HG03196 (cell line): ENCODE measurements around the gene POTEF.
"Not testable (repeated sequence)": the region's sequence is repeated elsewhere in the genome, so short reads cannot be mapped to it uniquely, and the experiment has no call there.

Source experiments
- ATAC-seq: cut with Tn5 transposase; IDR thresholded peaks from one replicate; pipeline ENCODE4 v1.9.1; 2021; ENCODE audit not compliant: unreplicated experiment

POTEF gene

GRCh38 chr2:130153721-130154422, 24.9 kb upstream of the POTEF start:
- not testable (repeated sequence) for ATAC-seq

- no peak for ATAC-seq
These were observed 24.0 kb upstream of the POTEF start for GRCh38 chr2:130152816-130153595.

GRCh38 chr2:130152136-130152815, 23.3 kb upstream of the POTEF start:
- not testable (repeated sequence) for ATAC-seq

DNA sequence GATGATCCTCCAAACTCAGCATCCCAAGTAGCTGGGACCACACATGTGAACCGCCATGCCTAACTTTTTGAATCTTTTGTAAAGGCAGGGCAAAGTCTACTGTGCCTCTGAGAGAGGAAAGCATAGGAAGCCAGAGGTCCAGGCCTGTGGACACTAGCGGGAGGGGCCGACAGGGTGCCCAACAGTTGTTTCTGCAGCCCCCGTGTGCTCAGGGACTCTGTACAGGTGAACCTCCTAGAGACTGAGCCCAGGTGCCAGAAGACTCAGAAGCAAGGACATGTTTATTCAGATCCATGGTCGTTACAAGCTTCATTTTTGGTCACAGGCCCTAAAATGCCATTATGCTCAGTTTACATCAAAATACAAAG, 22.1 kb upstream of the POTEF start:
- ATAC-seq, result not testable (repeated sequence)

DNA sequence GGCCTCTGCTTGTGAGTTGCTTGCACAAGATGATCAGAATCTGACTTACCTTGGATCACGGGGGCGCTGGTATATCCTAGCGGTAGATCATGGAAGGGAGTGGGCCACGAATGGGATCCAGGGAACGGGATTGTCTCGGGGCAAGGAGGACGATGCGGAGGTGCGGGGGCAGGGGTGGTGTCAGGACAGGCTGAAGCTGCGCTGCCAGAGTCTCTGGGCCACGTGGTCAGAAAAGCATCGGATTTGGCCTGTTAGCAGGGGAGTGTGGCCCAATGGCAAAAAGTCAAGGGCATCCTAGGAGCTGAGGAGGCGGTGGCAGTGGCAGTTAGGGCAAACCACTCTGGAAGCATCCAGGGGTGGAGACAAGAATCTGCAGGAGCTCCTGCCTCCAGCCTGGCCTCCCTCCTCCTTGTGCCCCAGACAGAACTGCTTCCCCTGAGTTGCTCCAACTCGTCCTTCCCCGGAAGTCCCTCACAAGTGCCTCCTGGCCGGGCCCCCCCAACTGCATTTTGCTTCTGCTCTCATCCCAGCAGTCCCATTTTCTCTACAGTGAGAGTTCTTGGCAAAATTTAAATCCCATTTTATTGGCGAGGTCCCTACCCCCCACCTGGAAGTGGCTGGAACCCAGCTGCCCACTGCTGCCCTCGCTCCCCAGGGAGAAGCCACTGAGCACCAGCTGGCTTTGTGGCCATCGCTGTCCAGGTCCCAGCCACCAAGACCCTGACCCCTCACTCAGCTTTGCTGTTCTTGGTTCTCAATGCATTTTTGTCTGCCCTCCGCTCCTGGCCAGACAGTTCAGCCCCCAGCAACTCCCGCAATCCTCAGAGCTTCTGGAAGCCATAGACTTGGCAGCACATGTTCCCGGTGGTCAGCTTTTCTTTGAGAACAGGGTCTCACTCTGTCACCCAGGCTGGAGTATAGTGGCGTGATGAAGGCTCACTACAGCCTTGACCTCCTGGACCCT, 21.4 kb upstream of the POTEF start:
- no peak for ATAC-seq

- not testable (repeated sequence) for ATAC-seq
These were observed 19.5 kb upstream of the POTEF start for GRCh38 chr2:130148515-130148914.

DNA sequence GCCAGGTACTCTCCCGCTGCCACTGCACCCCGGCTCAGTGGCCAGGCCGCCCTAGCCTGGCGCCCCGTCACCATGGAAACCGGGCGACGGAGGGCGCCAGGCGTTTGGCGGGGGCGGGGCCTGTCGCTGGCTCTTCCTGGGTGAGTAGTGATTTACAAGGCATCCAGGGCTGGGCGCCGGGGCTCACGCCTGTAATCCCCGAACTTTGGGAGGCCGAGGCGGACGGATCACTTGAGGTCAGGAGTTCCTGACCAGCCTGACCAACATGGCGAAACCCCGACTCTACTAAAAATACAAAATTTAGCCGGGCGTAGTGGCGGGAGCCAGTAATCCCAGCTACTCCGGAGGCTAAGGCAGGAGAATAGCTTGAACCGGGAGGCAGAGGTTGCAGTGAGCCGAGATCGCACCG, 16.0 kb upstream of the POTEF start, which contains the start of gene CCDC74B:
Gene CCDC74B, minus strand, starts transcription at position 107 of the 409 bp plus-strand sequence. CDS start 116 bp downstream, outside the sequence.
- peak; percentile 92 for ATAC-seq

- ATAC-seq, result not testable (repeated sequence)
These were observed 14.4 kb upstream of the POTEF start for GRCh38 chr2:130143266-130144039.

DNA sequence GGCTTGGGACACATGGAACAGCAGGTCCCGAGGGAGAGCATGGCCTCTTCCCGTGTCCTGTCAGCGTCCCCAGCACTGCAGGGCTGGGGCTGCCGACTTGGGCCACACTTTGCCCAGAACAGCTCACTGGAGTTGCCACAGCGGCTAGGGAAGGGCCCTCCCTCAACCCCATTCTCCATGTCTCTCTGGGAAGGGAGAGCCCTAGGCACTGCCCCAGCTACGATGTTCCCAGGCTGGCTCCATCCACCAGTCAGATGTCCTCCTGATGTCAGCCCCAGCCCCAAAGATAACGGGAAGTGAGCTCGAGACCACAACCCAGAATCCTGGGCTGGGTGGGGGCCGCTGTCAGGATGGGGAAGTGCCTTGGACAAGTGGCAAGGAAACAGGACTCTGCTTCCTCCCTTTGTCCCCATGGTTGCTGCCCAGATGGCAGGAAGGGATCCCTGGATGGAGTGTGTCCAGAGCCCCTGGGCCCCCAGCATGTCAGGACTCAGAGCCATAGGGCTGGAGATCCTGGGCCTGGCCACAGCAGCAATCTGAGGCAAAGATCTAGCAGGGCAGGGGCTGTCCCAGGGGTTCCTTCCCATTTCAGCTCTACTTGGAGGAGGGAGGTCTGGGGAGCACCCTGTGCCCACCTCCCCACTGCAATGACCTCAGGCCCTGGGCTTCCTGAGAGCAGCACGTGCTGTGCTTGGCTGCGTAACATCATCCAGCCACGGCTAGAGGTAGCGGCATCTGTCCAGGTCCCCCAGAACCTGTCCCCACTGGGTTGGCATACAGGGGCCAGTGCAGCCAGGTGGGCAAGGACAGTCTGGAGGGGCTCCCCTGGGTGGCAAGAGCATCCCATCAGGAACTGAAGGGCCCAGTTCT, 13.6 kb upstream of the POTEF start:
- not testable (repeated sequence) for ATAC-seq

DNA sequence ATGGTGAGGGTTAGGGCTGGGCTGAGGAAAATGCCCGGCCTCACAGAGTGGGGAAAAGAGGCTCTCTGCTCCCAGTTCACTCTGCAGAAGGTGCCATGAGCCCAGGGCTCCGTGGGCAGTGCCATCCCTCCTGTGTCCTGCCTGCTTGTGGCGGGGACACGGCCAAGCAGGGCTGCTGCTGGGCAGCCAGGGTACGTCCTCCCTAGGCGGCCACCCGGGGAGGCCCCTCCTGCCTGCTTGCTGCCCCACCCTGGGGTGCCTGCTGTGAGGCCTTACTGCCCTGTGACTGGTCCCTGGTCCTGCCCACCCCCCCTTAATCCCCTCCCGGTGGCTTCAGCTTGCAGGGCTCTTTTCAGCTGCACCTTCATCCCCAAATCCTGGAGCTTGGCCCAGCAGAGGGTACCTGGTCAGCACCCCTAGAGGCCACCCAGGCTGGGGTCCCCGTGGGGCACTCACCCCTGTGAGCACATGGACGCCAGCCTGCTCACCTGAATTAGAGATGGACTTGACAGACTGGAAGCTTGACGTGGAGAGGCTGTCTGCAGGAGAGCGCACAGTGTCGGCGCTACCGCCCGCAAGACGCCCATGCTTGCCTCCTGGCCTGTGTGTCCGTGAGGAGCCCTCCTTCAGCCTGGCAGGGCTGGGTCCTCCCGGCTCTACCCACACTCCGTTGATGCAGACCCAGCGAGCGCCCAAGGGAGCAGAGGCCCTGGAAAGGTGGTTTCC, 12.8 kb upstream of the POTEF start:
- not testable (repeated sequence) for ATAC-seq

- ATAC-seq, result not testable (repeated sequence)
These were observed 12.0 kb upstream of the POTEF start for GRCh38 chr2:130141002-130141401.

- ATAC-seq, result not testable (repeated sequence)
These were observed 11.5 kb upstream of the POTEF start for GRCh38 chr2:130140516-130140915.

DNA sequence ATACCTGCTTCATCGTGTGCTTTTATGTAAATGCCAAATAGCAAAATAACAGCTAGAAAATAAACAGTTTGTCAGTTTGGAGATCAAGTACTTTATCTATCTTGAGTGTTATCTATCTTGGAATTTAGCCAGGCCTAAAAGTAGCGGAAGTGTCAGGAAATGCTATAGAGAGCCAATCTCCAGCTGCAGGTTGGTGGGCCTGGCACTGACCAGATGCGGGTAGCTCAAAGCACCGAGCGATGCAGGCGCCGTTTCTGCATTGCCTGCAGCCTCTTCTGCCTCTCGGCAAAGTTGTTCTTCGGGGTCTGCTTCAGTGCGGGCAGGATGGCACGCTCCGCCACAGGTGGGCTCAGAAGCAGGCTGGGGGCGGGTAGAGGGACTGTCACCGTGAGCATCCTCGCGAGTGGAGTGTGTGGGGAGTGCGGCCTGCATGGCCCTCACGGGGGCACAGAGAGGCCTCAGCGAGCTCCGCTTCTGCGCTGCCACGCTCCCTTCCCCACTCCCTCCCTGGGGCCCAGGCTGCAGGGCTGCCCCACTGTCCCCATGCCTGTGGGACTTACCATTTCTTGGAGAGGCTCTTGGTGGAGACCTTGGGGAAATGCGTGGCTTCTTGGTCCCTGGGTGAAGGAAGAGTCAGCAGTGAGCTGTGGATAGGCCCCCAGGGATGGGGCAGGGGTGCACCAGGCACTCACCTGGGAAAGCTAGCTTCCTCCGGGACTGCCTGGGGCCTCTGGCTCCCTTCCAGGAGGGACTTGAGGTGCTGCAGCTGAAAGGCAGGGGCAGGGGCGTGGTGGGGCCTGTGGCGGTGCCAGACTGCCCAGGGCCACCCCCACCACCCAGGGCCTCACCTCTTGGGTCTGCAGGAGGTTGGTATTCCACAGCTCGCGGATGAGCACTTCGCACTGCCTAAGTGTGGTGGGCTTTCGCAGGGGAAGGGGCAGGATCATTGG, 10.6 kb upstream of the POTEF start:
- not testable (repeated sequence) for ATAC-seq

DNA sequence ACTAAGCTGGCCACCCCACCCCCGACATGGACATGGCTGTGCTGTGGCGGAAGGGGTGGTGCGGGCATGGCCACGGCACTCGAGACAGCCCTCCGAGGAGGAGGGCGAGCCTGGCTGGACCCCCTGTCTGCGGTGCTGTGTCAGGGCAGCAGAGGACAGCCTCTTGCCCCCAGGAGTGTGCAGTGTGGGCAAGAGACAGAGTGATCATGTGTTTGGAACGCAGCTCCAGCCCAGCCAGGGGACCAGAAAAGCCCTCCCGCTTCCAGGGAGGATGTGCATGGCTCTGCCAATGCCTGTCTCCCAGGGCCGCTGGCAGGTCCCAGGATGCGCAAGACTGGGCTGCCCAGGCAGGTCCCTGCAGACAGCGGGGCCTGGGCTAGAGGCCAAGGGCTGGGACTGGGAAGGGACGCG, 9.8 kb upstream of the POTEF start:
- ATAC-seq, result not testable (repeated sequence)

GRCh38 chr2:130138326-130138725, 9.3 kb upstream of the POTEF start:
- ATAC-seq, result not testable (repeated sequence)

GRCh38 chr2:130137118-130137517, 8.1 kb upstream of the POTEF start:
- not testable (repeated sequence) for ATAC-seq

GRCh38 chr2:130136546-130136945, 7.5 kb upstream of the POTEF start:
- not testable (repeated sequence) for ATAC-seq
